Epithelial cell of esophagus (primary cell): ENCODE measurements around the gene MOB4.

Experiments used
- DNase-seq: peaks from one replicate; pipeline ENCODE4 v3.0.0; 2010; ENCODE audit warnings: low read depth
- H3K4me3 ChIP-seq: 2 replicates; pipeline ENCODE4 v1.5.1; 2011; ENCODE audit warnings: mild to moderate bottlenecking, low read length, control low read depth
- TF ChIP-seq, protein P1 (sequence below): IDR thresholded peaks from 2 replicates; pipeline ENCODE4 v1.5.1; 2011; ENCODE audit warnings: low read depth, mild to moderate bottlenecking, low read length, control low read depth, inconsistent platforms; ENCODE audit not compliant: insufficient read depth; ENCODE audit errors: missing control alignments

MOB4 gene

DNA sequence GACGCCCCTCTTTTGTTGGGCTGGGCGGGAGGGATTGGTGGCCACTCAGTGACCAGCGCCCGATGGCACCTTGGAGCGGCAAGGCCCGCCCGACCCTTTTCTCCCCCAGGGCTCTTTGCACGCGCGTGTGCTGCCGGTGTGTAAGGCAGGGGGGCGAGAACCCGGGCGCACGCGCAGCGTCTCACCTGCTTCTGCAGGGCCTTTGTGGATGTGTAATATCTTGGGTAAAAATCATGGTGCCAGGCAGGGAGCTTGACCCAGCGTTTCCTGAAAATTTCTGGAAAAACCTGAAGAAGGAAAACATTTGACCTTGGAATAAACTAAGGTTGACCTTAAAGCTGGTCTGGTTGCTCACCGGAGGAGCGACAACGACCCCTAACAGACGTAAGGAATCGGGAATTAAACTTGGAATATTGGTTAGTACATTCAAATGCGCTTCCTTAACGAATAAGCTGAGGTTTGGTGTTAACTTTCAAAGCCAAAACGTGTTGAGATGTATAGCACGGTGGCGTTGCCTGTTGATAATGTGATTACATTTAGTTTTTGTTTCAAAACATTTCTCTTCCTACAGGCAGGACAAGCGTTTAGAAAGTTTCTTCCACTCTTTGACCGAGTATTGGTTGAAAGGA, 15.2 kb upstream of the MOB4 start:
- TF ChIP-seq, protein P1, sequence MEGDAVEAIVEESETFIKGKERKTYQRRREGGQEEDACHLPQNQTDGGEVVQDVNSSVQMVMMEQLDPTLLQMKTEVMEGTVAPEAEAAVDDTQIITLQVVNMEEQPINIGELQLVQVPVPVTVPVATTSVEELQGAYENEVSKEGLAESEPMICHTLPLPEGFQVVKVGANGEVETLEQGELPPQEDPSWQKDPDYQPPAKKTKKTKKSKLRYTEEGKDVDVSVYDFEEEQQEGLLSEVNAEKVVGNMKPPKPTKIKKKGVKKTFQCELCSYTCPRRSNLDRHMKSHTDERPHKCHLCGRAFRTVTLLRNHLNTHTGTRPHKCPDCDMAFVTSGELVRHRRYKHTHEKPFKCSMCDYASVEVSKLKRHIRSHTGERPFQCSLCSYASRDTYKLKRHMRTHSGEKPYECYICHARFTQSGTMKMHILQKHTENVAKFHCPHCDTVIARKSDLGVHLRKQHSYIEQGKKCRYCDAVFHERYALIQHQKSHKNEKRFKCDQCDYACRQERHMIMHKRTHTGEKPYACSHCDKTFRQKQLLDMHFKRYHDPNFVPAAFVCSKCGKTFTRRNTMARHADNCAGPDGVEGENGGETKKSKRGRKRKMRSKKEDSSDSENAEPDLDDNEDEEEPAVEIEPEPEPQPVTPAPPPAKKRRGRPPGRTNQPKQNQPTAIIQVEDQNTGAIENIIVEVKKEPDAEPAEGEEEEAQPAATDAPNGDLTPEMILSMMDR: no peak
- peak; percentile 19 for DNase-seq
- H3K4me3 ChIP-seq: peak overlapping the region; percentile 85

DNA sequence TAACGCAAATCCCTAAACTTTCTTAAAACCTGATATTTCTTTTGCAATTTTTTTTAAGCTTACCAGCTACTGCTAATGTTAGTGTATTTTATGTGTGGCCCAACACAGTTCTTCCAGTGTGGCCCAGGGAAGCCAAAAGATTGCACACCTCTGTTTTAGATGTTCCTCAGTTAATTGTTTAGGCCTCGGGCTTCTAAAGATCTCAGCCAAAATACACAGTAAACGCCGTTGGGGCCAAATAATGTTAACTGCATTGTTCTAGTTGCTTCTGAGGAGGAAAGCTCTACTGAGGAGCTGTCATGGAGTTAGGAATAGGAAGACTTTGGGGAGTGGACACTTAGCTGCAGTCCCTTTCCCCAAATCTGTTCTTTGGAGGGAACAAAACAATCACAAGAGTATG, 13.7 kb upstream of the MOB4 start:
- H3K4me3 ChIP-seq: peak overlapping the region; percentile 11

DNA sequence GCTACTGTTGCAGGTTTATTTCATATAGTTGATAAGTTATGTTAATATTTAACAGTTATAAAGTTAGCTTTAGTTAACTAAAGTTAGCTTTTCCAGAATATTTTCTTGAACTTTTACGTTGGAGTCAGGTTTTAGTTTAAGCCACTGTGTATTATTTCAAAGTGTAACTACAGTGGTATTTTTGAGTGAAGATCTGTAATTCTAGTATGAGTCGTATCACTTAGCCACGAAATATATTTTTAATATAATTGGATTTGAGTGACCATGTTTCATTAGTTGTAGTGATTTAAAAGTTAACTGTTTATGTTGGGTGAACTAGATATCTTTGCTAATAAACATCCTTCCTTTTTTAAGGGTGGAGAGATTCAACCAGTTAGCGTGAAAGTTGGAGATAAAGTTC, 13.2 kb upstream of the MOB4 start:
- DNase-seq: no peak
- H3K4me3 ChIP-seq: no peak overlapping the region
- TF ChIP-seq, protein P1: no peak

More for the DNA sequence above, 13.7 kb upstream of the MOB4 start:
- TF ChIP-seq, protein P1: no peak
- DNase-seq: no peak

DNA sequence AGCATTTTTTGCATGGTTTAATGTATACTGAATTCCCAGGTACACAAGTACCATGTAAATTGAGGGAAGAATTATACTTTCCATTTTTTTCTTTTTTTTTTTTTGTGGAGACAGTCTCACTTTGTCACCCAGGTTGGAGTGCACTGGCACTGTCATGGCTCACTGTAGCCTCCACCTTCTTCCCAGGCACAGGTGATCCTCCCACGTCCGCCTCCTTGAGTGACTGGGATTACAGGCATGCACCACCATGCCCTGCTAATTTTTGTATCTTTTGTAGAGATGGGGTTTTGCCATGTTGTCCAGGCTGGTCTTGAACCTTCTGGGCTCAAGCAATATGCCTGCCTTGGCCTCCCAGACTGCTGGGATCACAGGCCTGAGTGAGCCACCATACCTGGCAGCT, 11.9 kb upstream of the MOB4 start:
- no peak for DNase-seq
- no peak overlapping the region for H3K4me3 ChIP-seq
- TF ChIP-seq, protein P1: no peak

DNA sequence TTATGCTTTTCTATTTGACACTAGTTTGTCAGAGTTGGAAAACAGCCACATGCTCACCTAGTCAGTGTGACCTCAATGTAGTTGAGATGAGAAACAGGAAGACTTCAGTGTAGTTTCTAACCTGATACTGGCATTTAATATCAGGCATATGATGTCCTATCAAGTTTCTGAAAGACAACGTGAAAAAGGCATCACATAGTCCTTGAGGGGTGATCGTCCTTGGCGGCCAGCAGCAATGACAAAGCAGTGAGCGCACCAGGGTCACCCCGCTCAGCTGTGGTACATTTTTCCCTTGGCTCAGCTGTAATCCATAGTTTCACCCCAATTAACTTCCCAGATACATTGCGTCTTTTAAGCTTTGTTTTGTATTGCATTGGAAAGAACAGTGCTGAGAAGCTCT, 11.4 kb upstream of the MOB4 start:
- no peak overlapping the region for H3K4me3 ChIP-seq
- no peak for DNase-seq
- TF ChIP-seq, protein P1: no peak

DNA sequence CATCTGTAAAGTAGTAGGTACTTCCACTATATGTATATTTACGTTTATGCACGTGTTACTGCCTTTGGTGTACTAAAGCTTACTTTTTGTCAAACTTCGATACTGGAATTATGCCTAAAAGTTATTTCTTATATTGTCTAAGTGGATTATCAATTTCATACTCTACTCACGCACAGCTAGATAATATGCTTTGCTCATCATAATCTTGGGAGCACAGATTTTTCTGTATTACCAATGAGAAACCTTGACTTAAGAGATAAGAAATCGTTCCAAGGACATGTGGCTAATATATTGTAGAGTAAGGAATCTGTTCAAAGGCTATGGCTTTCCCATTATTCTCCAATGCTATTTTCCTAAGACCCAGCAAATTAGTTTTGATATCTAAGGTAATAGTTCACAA, 9.2 kb upstream of the MOB4 start:
- no peak for DNase-seq
- H3K4me3 ChIP-seq: no peak overlapping the region
- TF ChIP-seq, protein P1: no peak

DNA sequence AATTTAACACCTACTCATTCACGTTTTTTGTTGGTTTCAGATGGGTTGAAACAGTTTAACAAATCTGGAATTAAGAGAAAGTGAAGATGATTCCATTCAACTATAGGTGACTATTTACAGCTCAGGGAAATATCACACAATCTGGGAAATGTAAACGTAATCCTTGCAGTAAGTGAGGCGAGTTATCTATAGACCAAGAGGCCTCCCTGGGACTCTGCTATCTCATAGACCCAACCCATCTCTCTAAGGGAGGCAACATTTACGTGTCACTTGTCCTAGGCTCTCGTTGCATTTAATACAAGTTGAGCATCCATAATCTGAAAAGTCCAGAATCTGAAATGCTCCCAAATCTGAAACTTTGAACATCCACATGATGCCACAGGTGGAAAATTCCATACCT, 2.0 kb upstream of the MOB4 start:
- DNase-seq: no peak
- TF ChIP-seq, protein P1: no peak
- H3K4me3 ChIP-seq: no peak overlapping the region
